WTC11 (cell line): ENCODE data around the gene NEDD1. TPM values are rescaled to one million over a fixed set of nuclear protein-coding genes. Genes with fewer than 3 reads are reported as not detected.

Source experiments
- ATAC-seq: fragments of 200-7000 bp; cut with Tn5 transposase; 2 replicates; pipeline ENCODE4 v1.10.0; 2021; ENCODE audit warnings: mild to moderate bottlenecking, moderate library complexity
- CTCF ChIA-PET: fragments of 300-600 bp; sonication (Branson Sonifier 250); formaldehyde crosslinking; loops from one replicate; lab custom pipeline; 2021; ENCODE audit warnings: antibody characterized with exemption; lab: Charles Lee
- POLR2A ChIA-PET: fragments of 350-600 bp; sonication (Branson Sonifier 250); formaldehyde crosslinking; loops from one replicate; lab custom pipeline; 2021; ENCODE audit warnings: antibody characterized with exemption; lab: Charles Lee
- DNase-seq: peaks from one replicate; pipeline ENCODE4 v3.0.0; 2021; ENCODE audit warnings: low spot score
- H3K27ac Mint-ChIP-seq: 2 replicates; pipeline ENCODE4 v1.8.0; 2021; ENCODE audit warnings: mixed read lengths
- H3K27me3 Mint-ChIP-seq: 2 replicates; pipeline ENCODE4 v1.8.0; 2021; ENCODE audit warnings: low read depth, mild to moderate bottlenecking, moderate library complexity, mixed read lengths
- H3K36me3 Mint-ChIP-seq: 2 replicates; pipeline ENCODE4 v1.8.0; 2021; ENCODE audit warnings: mixed read lengths
- H3K4me1 Mint-ChIP-seq: 2 replicates; pipeline ENCODE4 v1.8.0; 2022; ENCODE audit warnings: mixed read lengths
- H3K4me3 Mint-ChIP-seq: 2 replicates; pipeline ENCODE4 v1.8.0; 2021; ENCODE audit warnings: mild to moderate bottlenecking, moderate library complexity, mixed read lengths
- H3K9me3 Mint-ChIP-seq: 2 replicates; pipeline ENCODE4 v1.8.0; 2021; ENCODE audit warnings: mixed read lengths
- AFF4 ChIP-seq: sonication (generic); formaldehyde crosslinking; IDR thresholded peaks from 2 replicates; pipeline ENCODE4 v1.8.1; 2023; ENCODE audit warnings: mild to moderate bottlenecking, missing genetic modification reagents, borderline replicate concordance
- ATF2 ChIP-seq: sonication (generic); formaldehyde crosslinking; IDR thresholded peaks from 2 replicates; pipeline ENCODE4 v1.8.1; 2022; ENCODE audit warnings: low read depth, missing genetic modification reagents, borderline replicate concordance
- CBFB ChIP-seq: sonication (generic); formaldehyde crosslinking; IDR thresholded peaks from 2 replicates; pipeline ENCODE4 v1.8.1; 2022; ENCODE audit warnings: mild to moderate bottlenecking, low read depth, missing genetic modification reagents
- CDX4 ChIP-seq: fragments of 250-450 bp; sonication (Bioruptor Pico); IDR thresholded peaks from 2 replicates; pipeline ENCODE4 v1.9.0; 2021; ENCODE audit warnings: moderate library complexity, mild to moderate bottlenecking, inconsistent platforms, borderline replicate concordance
- CREM ChIP-seq: sonication (generic); formaldehyde crosslinking; IDR thresholded peaks from 2 replicates; pipeline ENCODE4 v1.8.1; 2022; ENCODE audit warnings: mild to moderate bottlenecking, missing genetic modification reagents, moderate library complexity
- ELF4 ChIP-seq: sonication (generic); formaldehyde crosslinking; IDR thresholded peaks from 2 replicates; pipeline ENCODE4 v1.8.1; 2022; ENCODE audit warnings: low read depth, mild to moderate bottlenecking, moderate library complexity, missing genetic modification reagents
- EMX1 ChIP-seq: fragments of 250-450 bp; sonication (Bioruptor Pico); IDR thresholded peaks from 2 replicates; pipeline ENCODE4 v1.8.0; 2021; ENCODE audit warnings: mild to moderate bottlenecking
- FOXK1 ChIP-seq: sonication (generic); formaldehyde crosslinking; IDR thresholded peaks from 2 replicates; pipeline ENCODE4 v1.8.0; 2022; ENCODE audit warnings: mild to moderate bottlenecking, moderate library complexity, missing genetic modification reagents
- JUN ChIP-seq: sonication (generic); formaldehyde crosslinking; IDR thresholded peaks from 2 replicates; pipeline ENCODE4 v1.8.0; 2023; ENCODE audit warnings: mild to moderate bottlenecking, missing genetic modification reagents
- KAT7 ChIP-seq: sonication (generic); formaldehyde crosslinking; IDR thresholded peaks from 2 replicates; pipeline ENCODE4 v1.8.1; 2023; ENCODE audit warnings: missing genetic modification reagents, mild to moderate bottlenecking, borderline replicate concordance
- NR3C1 ChIP-seq: sonication (generic); formaldehyde crosslinking; conservative IDR thresholded peaks from 2 replicates; pipeline ENCODE4 v1.8.1; 2023; ENCODE audit warnings: low read depth, mild to moderate bottlenecking, missing genetic modification reagents
- PREB ChIP-seq: sonication (generic); formaldehyde crosslinking; IDR thresholded peaks from 2 replicates; pipeline ENCODE4 v1.8.1; 2022; ENCODE audit warnings: mild to moderate bottlenecking, missing genetic modification reagents, moderate library complexity, borderline replicate concordance
- SP1 ChIP-seq: sonication (generic); formaldehyde crosslinking; conservative IDR thresholded peaks from 2 replicates; pipeline ENCODE4 v1.8.1; 2022; ENCODE audit warnings: missing genetic modification reagents
- TEAD1 ChIP-seq: sonication (generic); formaldehyde crosslinking; IDR thresholded peaks from 2 replicates; pipeline ENCODE4 v1.8.0; 2022; ENCODE audit warnings: mild to moderate bottlenecking, missing genetic modification reagents
- ZBTB43 ChIP-seq: sonication (generic); formaldehyde crosslinking; IDR thresholded peaks from 2 replicates; pipeline ENCODE4 v1.8.1; 2023; ENCODE audit warnings: mild to moderate bottlenecking, missing genetic modification reagents
- ZNF138 ChIP-seq: sonication (generic); formaldehyde crosslinking; conservative IDR thresholded peaks from 2 replicates; pipeline ENCODE4 v1.8.1; 2022; ENCODE audit warnings: mild to moderate bottlenecking, moderate library complexity, missing genetic modification reagents
- ZNF512 ChIP-seq: sonication (generic); formaldehyde crosslinking; IDR thresholded peaks from 2 replicates; pipeline ENCODE4 v1.8.1; 2022; ENCODE audit warnings: missing genetic modification reagents, borderline replicate concordance
- ZNF532 ChIP-seq: fragments of 250-450 bp; sonication (Bioruptor Pico); IDR thresholded peaks from 2 replicates; pipeline ENCODE4 v1.9.0; 2021; ENCODE audit warnings: mild to moderate bottlenecking, borderline replicate concordance
- ZSCAN18 ChIP-seq: fragments of 250-450 bp; sonication (Bioruptor Pico); IDR thresholded peaks from 2 replicates; pipeline ENCODE4 v2.1.2; 2022; ENCODE audit warnings: mild to moderate bottlenecking, moderate library complexity
- total RNA-seq: library from RNA; stranded (reverse); gene quantifications from 3 replicates; pipeline ENCODE4 v1.2.3, GENCODE V29; 2021

The NEDD1 gene
- total RNA-seq, 1 experiment from 2014 or later, result 29.3 TPM

GRCh38 chr12:96907671-96908422 is 790 bp downstream of the NEDD1 start (continued):
- TF ChIP-seq ZNF138 (CRISPR knock-in tag) (no peak), EMX1 (no peak), ELF4 (no peak), CBFB (no peak), PREB (CRISPR knock-in tag) (no peak), SP1 (CRISPR knock-in tag) (no peak), ZNF532 (no peak), NR3C1 (CRISPR knock-in tag) (no peak)

GRCh38 chr12:96908423-96908675 is 1.3 kb downstream of the NEDD1 start:
- H3K27me3 Mint-ChIP-seq, result no peaks in the 10 kb centered on the region
- H3K9me3 Mint-ChIP-seq, result peaks cover 4% of the 10 kb centered on the region
- no peaks in the 10 kb centered on the region; the same call in 1 of the 2 replicates for H3K36me3 Mint-ChIP-seq
- ATAC-seq (no peak), DNase-seq (no peak)
- H3K4me1 Mint-ChIP-seq, result peaks cover 35% of the 10 kb centered on the region
- ChIA-PET CTCF (no interaction called here), POLR2A (no interaction called here)
- H3K4me3 Mint-ChIP-seq, result peak overlapping the region; percentile 94
- H3K27ac Mint-ChIP-seq, result peak overlapping the region; percentile 98
- TF ChIP-seq JUN (no peak), CREM (no peak), ZNF512 (CRISPR knock-in tag) (no peak), KAT7 (CRISPR knock-in tag) (no peak), ZSCAN18 (no peak), FOXK1 (no peak), ATF2 (CRISPR knock-in tag) (no peak), TEAD1 (no peak), CDX4 (CRISPR knock-in tag) (no peak), ELF4 (no peak), ZBTB43 (CRISPR knock-in tag) (no peak), AFF4 (no peak)
